ENCODE results near the gene PAQR3.

DNA sequence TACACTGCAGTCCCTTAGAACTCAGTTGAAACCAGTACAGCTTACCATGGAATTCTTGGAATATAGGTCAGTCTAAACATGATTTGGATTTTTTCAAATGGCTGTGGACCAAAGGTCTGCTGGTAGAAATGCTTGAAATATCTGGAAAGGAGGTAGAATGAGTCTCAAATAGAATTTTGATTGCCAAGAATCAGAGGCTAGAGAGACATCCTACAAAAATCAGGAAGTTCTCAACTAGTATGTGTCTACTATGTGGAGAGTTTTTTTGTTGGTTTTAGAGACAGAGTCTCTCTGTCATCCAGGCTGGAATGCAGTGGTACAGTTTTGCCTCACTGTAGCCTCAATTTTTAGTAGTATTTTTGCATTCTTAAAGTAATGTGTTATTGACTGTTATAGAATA, 53.6 kb downstream of the PAQR3 start:
- TF ChIP-seq, protein P1, sequence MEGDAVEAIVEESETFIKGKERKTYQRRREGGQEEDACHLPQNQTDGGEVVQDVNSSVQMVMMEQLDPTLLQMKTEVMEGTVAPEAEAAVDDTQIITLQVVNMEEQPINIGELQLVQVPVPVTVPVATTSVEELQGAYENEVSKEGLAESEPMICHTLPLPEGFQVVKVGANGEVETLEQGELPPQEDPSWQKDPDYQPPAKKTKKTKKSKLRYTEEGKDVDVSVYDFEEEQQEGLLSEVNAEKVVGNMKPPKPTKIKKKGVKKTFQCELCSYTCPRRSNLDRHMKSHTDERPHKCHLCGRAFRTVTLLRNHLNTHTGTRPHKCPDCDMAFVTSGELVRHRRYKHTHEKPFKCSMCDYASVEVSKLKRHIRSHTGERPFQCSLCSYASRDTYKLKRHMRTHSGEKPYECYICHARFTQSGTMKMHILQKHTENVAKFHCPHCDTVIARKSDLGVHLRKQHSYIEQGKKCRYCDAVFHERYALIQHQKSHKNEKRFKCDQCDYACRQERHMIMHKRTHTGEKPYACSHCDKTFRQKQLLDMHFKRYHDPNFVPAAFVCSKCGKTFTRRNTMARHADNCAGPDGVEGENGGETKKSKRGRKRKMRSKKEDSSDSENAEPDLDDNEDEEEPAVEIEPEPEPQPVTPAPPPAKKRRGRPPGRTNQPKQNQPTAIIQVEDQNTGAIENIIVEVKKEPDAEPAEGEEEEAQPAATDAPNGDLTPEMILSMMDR (conservative IDR thresholded peaks at IDR 0.05; ENCODE audit: low read depth, low read length) = no peak
- no peak for TF ChIP-seq EZH2 (IDR thresholded peaks at IDR 0.05; ENCODE audit: borderline replicate concordance, low read depth, low read length, poor library complexity, severe bottlenecking)

All from A673 (cell line).